HG03280 (cell line): ENCODE data around the gene DBNDD2.

ENCODE experiments used
- ATAC-seq: cut with Tn5 transposase; IDR thresholded peaks from one replicate; pipeline ENCODE4 v1.9.1; 2021; ENCODE audit warnings: mild to moderate bottlenecking, moderate library complexity; ENCODE audit not compliant: unreplicated experiment

Gene DBNDD2

DNA sequence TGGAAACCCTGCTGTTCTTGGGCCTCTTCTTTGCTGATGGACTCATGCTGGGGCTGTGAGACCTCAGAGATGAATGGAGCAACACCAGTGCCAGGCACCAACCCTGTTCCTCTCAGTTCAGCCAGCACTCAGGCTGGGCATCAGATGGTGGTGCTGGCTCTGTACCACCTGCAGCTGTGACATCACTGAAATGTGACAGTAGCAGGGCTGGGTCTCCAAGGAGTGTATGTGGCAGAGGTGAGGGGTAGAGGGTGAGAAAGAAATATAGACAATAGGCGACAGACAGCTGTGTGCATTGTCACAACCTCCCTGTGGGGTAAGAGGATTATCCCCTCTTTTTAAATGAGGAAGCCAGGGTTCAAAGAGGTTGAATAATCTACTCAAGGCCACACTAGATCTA lies 29.9 kb upstream of the DBNDD2 start, which contains the start of gene TP53TG5:
TP53TG5 (minus strand) TSS at position 135 of the 400 bp plus-strand sequence; CDS start at position 46, 89 bp downstream.
- no peak for ATAC-seq

DNA sequence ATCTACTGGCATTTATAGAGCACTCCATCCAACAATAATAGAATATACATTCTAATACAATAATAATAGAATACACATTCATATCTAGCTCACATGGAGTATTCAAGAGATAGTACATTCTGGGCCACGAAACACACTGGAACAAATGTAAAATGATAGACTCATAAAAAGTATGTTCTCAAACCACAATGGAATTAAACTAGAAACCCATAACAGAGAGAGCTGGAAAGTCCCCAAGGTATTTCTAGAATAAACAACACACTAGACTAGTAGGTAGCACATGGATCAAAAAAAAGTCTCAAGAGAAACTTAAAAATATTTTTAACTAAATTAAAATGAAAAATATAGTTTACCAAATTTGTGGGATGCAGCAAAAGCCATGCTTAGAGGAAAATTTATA lies 20.8 kb upstream of the DBNDD2 start:
- ATAC-seq: no peak

DNA sequence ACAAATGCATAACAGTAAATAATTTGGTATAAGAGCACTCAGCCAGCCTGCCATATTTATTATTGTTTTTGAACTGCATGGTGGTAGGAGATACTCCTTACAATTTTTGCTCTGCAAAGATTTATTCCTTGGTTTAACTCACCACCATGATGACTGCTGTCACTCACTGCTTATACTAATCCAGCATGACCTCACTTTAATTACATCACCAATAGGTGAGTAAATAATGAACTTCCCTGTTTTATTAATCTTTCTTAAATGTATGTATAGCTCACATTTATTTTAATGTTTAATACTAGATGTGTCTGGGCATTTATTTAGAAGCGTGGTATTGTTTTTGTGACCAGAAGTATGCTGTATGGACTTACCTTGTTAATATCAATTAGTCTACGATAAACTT lies 17.2 kb upstream of the DBNDD2 start:
- ATAC-seq: no peak

DNA sequence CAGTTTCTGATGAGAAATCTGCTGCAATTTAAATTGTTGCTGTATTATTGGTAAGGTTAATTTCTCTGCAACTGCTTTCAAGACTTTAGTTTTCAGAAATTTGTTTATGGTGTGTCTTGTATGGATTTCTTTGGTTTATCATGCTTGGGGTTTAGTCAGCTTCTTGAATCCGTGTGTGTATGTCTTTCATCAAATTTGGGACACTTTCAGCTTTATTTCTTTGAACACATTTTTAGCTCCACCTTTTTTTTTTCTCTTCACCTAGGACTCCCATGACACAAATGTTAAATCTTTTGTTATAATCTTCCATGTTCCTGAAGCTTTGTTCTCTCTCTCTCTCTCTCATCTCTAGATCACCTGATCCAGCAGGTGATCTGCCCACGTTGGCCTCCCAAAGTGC lies 16.5 kb upstream of the DBNDD2 start:
- no peak for ATAC-seq

DNA sequence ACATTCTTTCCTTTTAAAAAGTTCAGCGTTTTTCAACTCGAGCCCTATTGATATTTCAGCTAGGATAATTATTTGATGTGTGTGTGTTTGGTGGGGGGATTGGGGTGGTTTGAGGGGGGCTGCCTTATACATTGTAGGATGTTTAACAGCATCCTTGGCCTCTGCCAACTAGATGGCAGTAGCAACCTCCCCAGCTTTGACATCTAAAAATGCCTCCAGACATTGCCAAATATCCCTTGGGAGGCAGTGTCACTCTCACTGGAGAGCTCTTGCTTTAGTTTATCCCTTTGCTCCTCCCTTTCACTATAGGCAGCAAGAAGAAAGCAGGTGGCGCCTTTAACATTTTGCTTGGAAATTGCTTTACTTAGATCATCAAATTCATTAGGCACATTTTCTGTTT lies 15.4 kb upstream of the DBNDD2 start:
- ATAC-seq: no peak

DNA sequence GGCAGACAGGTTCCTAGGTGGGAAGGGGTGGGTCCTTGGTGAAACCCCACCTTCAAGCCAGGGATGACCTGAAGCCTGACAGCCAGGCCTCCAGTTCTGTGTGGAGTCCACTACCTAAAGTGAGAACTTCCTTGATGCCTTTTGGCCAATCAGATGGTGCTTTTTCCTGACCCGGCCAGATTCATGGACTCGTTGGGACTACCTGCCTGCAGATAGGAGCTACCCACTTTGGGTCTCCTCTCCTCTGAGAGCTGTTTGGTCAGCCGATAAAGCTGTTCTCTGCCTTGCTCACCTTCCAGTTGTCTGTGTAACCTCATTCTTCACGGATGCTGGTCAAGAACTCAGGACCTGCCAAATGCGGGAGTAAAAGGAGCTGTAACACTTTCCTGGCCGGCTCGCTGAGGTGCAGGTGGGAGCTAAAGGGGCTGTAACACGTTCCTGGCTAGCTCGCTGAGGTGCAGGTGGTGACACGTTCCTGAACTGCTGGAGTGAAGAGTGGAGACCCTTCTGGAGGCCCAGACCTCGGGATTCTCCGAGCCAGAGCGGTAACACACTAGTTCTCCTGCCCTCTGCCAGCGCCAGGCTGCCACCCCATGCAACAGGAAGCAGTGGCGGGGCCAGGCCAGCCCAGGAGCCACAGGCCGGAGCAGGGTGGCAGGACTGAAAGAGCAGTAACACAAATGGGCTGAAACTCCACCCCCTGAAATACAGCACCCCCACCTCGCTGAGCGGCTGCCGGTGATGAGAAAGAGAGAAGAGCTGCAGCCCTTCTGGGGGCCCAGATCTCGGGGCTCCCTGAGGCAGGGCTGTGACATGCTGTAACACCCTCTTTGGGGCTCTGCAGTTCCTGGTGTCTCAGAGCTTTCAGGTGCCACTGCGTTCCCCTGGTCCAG lies 13.6 kb upstream of the DBNDD2 start:
- no peak for ATAC-seq

DNA sequence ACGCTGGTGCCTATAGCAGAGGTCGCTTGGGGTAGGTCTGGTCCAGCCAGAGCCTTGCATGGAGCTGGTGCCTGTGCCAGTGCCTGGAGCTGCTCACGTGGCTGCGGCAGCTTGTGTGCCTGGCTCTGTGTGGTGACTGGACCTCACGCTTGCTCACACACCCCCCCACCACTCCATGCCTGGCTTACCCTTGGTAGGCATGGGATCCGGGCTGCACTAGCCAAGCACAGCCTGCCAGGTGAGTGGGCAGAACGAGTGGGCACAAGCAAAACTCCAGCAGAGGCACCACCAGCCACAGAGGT lies 13.0 kb upstream of the DBNDD2 start:
- no peak for ATAC-seq

DNA sequence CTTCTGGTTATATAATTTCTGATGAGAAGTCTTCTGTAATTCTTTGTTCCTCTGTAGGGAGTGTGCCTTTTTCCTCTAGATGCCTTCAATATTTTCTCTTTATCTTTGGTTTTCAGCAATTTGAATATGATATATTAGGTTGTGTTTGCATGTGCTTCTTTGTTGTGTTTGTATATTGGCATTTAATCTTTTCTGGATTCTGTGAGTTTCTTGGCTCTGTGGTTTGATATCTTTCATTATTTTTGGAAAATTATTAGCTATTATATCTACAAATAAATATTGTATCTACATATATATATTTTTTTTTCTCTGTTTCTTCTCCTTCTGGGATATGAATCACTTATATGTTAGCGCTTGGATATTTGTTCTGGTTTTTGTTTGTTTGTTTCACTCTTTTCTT lies 9.1 kb upstream of the DBNDD2 start:
- ATAC-seq: no peak

DNA sequence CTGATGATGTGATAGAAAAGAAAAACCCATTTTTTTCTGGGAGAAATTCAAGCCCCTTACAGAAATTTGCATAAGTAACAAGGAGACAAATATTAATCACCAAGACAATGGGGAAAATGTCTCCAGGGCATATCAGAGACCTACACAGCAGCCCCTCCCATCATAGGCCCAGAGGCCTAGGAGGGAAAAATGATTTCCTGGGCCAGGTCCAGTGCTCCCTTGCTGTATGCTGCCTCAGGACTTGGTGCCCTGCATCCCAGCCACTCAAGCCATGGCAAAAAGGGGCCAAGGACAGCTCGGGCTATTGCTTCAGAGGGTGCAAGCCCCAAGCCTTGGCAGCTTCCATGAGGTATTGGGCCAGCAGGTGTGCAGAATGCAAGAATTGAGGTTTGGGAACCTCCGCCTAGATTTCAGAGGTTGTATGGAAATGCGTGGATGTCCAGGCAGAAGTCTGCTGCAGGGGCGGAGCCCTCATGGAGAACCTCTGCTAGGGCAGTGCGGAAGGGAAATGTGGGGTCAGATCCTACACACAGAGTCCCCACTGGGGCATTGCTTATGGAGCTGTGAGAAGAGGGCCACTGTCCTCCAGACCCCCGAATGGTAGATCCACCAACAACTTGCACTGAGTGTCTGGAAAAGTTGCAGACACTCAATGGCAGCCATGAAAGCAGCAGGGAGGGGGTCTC lies 7.6 kb upstream of the DBNDD2 start:
- ATAC-seq: no peak

DNA sequence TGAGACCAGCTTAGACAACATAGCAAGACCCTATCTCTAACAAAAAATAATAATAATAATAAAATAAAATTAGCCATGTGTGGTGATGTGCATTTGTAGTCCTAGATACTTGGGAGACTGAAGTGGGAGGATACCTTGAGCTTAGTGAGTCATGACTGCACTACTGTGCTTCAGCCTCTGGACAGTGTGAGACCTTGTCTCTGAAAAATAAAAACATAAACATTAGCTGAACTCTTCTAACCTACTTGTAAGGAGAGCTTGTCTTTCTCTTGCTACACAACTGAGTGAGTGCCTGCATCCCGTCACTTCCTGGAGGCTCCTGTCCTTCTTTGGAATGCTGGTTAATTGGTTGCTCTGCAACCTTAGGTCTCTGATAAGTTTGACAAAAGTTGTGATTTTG lies 5.1 kb upstream of the DBNDD2 start:
- ATAC-seq: no peak

DNA sequence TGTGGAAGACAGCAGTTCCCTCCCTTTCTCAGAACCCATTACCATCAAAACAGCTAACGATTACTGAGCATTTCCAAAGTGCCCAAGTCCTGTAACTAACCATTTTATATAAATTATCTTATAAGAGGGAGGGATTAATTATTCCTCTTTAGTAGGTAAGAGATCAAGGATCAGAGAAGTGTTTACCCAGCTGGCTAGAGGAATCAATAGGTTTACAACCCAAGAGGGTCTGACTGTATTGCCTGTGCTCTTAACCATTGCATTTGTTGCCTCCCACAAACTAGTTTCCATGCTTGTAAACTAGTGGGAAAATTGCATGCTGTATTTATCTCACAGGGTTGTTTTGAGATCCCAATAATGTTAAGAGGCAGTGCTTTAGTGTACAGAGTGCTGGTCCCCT lies 3.7 kb upstream of the DBNDD2 start:
- ATAC-seq: no peak

DNA sequence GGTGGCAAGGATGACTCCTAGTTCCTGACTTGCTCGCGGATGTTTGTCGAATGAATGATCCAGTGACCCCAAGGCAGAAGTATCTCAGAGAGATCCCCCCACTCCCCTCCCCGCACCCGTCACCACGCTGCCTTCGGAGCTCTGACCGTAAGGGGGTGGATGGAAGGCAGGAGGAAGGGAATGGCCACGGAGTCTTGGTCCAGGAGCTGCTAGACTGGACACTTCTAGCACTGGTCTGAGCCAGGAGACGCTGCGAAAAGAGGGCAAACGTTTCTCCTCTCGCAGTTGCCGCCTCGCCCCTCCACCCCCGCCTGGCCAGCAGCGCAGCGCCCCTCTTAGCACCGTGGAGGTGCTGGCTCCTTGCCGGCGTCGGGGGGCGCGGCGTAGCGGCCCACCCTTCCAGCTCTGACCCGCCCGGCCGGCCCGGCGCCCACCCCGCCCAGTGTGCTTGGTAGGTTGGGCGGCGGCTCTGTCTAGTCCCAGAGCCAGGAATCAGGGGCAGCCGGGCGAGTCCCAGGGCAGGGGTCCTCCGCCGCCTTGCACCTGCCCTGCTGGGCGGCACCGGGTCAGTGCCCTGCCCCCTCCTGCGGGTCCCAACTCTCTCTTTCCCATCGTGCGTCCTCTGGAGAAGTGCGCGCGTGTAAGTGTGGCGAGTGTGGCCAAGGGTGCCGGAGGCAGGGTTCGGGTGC lies 2.4 kb upstream of the DBNDD2 start:
- no peak for ATAC-seq

DNA sequence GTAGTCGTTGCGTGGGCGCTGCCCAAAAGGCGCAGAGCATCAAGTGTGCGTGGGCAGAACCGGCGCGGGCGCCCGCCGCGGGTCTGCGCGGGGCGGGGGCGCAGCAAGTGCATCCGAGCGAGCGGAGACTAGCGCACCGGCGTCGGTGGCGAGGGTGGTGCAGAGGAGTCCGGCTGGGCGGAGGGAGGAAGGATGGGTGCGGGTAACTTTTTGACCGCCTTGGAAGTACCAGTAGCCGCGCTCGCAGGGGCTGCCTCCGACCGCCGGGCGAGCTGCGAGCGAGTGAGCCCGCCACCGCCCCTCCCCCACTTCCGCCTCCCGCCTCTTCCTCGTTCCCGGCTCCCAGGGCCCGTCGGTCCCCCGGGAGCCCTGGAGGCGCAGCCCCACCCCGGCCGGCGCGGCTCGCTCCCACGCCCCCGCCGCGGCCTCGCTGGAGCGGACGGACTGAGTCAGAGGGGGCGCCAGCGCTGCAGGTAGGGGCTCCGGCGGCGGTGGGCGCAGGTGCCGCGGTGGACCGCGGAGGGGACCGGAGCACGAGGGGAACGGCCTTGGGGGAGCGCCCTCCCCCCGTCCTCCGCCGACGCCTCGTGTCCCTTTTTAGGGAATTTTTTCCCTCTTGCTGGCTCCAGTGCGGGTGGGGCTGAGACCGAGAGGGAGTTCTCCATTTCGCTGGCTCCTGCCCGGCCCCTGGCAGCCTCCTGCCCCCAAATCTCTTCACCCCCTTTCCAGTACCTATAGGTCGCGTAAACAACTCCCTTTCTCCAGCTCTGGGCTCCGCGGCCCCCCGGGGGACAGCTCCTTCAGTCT lies 1.6 kb upstream of the DBNDD2 start:
- no peak for ATAC-seq

DNA sequence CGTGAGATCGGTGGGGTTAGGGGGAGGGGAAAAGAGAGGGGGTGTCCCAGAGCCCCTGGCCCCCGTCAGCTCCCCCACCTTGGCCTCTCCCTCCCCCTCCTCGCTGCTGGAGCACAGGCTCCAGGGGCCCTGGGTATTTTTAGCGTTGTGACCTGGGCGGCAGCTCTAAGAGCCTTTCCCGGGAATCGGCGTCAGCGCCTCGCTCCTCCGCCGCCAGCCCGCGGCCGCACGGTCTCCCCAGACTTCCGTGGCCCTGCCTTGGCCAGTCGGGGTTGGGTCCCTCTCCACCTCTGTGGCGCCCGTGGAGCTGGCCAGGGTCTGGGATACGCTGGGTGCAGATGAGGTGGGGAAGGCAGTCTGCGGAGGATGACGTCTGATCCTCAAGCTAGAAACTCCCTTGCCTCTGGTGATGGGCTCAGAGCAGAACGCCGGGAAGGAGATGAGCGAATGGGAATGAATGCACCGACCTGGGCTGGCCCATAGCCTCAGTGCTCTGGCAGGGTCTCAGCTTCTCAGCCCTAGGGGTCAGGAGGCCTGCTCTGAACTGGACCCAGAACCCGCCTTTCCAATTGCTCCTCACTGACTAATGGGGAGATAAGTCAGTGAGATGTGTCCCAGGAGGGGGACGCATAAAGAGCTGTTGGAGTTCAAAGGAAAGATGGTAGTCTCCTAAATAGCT lies 883 bp upstream of the DBNDD2 start:
- ATAC-seq: no peak

DNA sequence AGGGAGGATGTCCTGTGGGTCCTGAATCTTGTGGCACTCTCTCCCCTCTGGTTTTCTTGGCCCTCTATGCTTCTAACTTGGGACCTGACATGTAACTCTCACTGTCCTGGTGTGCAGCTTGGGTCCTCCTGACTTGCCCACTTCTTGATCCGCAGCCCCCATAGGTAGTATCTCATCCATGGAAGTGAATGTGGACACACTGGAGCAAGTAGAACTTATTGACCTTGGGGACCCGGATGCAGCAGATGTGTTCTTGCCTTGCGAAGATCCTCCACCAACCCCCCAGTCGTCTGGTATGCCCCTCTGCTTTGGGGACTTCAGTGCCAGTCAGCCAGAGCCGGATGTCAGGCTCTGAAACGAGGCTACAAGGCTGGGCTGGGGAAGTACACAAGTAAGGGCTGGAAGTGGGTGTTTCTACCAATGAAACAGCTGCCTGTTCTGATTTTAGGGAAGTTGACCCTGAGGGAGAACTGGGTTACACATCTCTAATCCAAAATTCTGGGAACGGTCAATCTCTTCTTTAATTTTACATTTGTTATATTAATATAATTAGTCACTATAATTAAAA lies 641 bp downstream of the DBNDD2 start:
- no peak for ATAC-seq

DNA sequence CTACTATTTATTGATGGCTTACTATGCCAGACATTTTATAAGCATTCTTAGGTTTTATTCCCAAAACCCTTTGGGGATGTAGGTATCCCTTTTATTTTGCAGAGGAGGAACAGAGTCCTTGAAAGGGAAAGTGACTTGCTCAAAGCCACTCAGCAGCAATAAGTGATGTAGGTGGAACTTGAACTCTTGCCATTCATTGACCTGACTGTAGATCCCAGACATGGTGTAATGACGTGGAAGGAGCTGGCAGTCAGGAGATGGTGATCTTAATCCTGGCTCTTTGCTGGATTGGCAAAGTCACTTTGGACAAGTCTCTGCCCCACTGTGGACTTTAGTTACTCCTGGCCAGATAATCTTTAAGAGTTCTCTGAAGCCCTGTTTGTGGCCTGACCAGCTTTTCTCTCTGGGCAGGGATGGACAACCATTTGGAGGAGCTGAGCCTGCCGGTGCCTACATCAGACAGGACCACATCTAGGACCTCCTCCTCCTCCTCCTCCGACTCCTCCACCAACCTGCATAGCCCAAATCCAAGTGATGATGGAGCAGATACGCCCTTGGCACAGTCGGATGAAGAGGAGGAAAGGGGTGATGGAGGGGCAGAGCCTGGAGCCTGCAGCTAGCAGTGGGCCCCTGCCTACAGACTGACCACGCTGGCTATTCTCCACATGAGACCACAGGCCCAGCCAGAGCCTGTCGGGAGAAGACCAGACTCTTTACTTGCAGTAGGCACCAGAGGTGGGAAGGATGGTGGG lies 1.6 kb downstream of the DBNDD2 start:
- no peak for ATAC-seq

DNA sequence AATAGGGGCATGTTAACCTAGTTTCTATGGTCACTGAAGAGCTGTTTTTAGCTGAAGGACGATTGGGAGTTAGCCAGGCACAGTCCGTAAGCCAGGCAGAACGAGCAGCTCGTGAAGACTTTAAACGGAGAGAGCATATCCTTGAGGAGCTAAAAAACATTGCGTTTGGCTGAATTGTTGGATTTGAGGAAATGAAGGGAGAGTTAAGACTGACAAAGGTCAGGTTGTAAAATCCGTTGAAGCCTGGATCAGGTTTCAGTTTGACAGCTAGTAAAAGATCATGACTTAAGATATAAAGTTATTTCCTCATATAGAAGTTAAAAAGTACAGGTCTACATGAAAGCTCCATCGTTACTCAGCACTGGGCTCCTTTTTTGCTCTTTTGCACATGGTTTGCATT lies 2.8 kb downstream of the DBNDD2 start:
- no peak for ATAC-seq

DNA sequence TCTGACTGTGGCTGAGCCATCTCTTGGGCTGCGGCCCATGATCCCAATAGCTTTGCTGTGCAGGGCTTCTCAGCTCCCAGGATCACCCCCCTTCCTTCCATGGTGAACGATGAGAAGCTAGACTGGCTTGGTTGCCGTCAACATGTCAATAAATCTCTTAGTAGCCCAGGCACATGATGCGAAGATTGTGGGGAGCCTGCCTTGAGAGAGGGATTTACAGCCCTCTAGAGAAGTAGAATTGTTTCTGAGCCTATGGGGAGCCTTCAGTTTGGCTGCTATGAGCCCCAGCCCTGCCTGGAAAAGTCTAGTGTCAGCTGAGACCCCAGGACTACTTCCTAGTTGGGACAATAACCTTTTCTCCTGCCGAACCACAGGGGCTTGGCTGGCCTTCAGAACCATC lies 4.6 kb downstream of the DBNDD2 start:
- ATAC-seq: no peak

DNA sequence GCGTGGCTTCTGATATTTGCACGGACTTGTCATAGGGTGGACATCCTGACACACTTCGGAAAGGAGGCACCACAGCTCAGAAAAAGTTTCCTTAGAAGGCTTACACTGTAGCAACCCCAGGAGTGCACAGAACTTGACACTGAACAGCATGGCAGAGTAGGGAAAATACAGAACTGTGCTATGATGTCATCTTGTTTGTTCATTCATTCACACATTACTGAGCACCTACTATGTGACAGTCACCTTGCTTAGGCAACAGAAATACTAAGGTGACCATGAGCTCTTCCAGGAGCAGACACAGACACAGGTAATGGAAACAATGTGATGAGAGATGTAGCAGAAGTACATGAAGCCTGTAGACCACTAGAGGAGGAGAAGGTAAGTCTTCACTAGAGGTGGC lies 5.4 kb downstream of the DBNDD2 start:
- ATAC-seq: no peak
